Type B pancreatic cell (in vitro differentiated cells): Measurements from ENCODE around the gene GDPD5. TPM values are rescaled to one million over a fixed set of nuclear protein-coding genes. Genes with fewer than 3 reads are reported as not detected.

Experiments
- DNase-seq: peaks from one replicate; pipeline ENCODE4 v3.0.0; 2021; ENCODE audit warnings: mixed read lengths; ENCODE audit not compliant: unreplicated experiment; ENCODE audit errors: extremely low spot score
- H3K27ac Mint-ChIP-seq: 2 replicates; pipeline ENCODE4 v1.8.0; 2021; ENCODE audit warnings: mild to moderate bottlenecking, mixed read lengths
- H3K27me3 Mint-ChIP-seq: 2 replicates; pipeline ENCODE4 v1.8.0; 2021; ENCODE audit warnings: mixed read lengths
- H3K36me3 Mint-ChIP-seq: 2 replicates; pipeline ENCODE4 v1.8.0; 2021; ENCODE audit warnings: mixed read lengths
- H3K4me1 Mint-ChIP-seq: one replicate; pipeline ENCODE4 v1.8.0; 2021; ENCODE audit warnings: mixed read lengths; ENCODE audit not compliant: unreplicated experiment
- H3K4me3 Mint-ChIP-seq: 2 replicates; pipeline ENCODE4 v1.8.0; 2021; ENCODE audit warnings: mild to moderate bottlenecking, mixed read lengths
- H3K9me3 Mint-ChIP-seq: 2 replicates; pipeline ENCODE4 v1.8.0; 2021; ENCODE audit warnings: mixed read lengths
- CTCF ChIP-seq: fragments of 200-600 bp; sonication (generic); conservative IDR thresholded peaks from 2 replicates; pipeline ENCODE4 v1.5.0; 2021; ENCODE audit warnings: antibody characterized with exemption, mild to moderate bottlenecking
- total RNA-seq: library from RNA; stranded (reverse); gene quantifications from 2 replicates; pipeline ENCODE4 v1.2.1, GENCODE V29; 2021; ENCODE audit warnings: low replicate concordance

Gene GDPD5
- total RNA-seq, 1 donor from 2014 or later = 11.3 TPM

GRCh38 chr11:75518771-75519653, 6.7 kb downstream of the GDPD5 start:
- DNase-seq = no peak
- H3K27ac Mint-ChIP-seq = no peak overlapping the region
- no peaks in the 10 kb centered on the region for H3K9me3 Mint-ChIP-seq
- no peak for TF ChIP-seq CTCF
- H3K4me3 Mint-ChIP-seq = no peak overlapping the region
- H3K4me1 Mint-ChIP-seq = peaks cover 14% of the 10 kb centered on the region
- peaks cover 16% of the 10 kb centered on the region for H3K27me3 Mint-ChIP-seq
- no peaks in the 10 kb centered on the region for H3K36me3 Mint-ChIP-seq

- no peak for TF ChIP-seq CTCF
- H3K9me3 Mint-ChIP-seq = no peaks in the 10 kb centered on the region
- H3K4me3 Mint-ChIP-seq = no peak overlapping the region
- H3K27me3 Mint-ChIP-seq = peaks cover 8% of the 10 kb centered on the region
- no peak for DNase-seq
- no peak overlapping the region for H3K27ac Mint-ChIP-seq
- H3K36me3 Mint-ChIP-seq = no peaks in the 10 kb centered on the region
- H3K4me1 Mint-ChIP-seq = peaks cover 14% of the 10 kb centered on the region
Measured at GRCh38 chr11:75518204-75518549, 7.6 kb downstream of the GDPD5 start.

GRCh38 chr11:75516886-75517285, 8.9 kb downstream of the GDPD5 start:
- H3K4me3 Mint-ChIP-seq = no peak overlapping the region
- DNase-seq = no peak
- no peak overlapping the region for H3K27ac Mint-ChIP-seq
- TF ChIP-seq CTCF = no peak
- peaks cover 17% of the 10 kb centered on the region for H3K4me1 Mint-ChIP-seq
- no peaks in the 10 kb centered on the region for H3K9me3 Mint-ChIP-seq
- H3K27me3 Mint-ChIP-seq = peaks cover 6% of the 10 kb centered on the region
- no peaks in the 10 kb centered on the region for H3K36me3 Mint-ChIP-seq

GRCh38 chr11:75516140-75516539, 9.6 kb downstream of the GDPD5 start:
- no peak for TF ChIP-seq CTCF
- no peak for DNase-seq
- Mint-ChIP-seq H3K27me3 (no peaks in the 10 kb centered on the region), H3K4me1 (peaks cover 17% of the 10 kb centered on the region), H3K4me3 (no peak overlapping the region), H3K27ac (no peak overlapping the region), H3K36me3 (no peaks in the 10 kb centered on the region), H3K9me3 (no peaks in the 10 kb centered on the region)

- Mint-ChIP-seq H3K36me3 (no peaks in the 10 kb centered on the region), H3K27me3 (no peaks in the 10 kb centered on the region), H3K4me3 (no peak overlapping the region), H3K4me1 (peaks cover 21% of the 10 kb centered on the region), H3K9me3 (no peaks in the 10 kb centered on the region), H3K27ac (no peak overlapping the region)
- no peak for TF ChIP-seq CTCF
- DNase-seq = no peak
Measured at GRCh38 chr11:75514596-75514995, 11.1 kb downstream of the GDPD5 start.
